Uterus (tissue), 4 donors: ENCODE data around the gene NEDD4L. TPM values are rescaled to one million over a fixed set of nuclear protein-coding genes. Genes with fewer than 3 reads are reported as not detected.
A peak's percentile ranks its signal among the peaks of the same experiment; 100 is the strongest.

Experiments
- DNase-seq, 2 donors: peaks; one replicate each; pipeline ENCODE4 v3.0.0-alpha.2; 2019 to 2020
- H3K27ac ChIP-seq, 2 donors: fragments of 200-600 bp; sonication (generic); 1 replicate in 1 of 2; 2 replicates in 1 of 2; pipeline ENCODE4 v1.5.1; 2016 to 2018
- H3K27me3 ChIP-seq, 2 donors: fragments of 200-600 bp; sonication (generic); one replicate each; pipeline ENCODE4 v1.5.1; 2018 to 2019; ENCODE audit warnings: control low read depth in 1 of 2
- H3K36me3 ChIP-seq, 2 donors: fragments of 200-600 bp; sonication (generic); one replicate each; pipeline ENCODE4 v1.5.1; 2019; ENCODE audit warnings: control low read depth in 1 of 2
- H3K4me1 ChIP-seq, 2 donors: fragments of 200-600 bp; sonication (generic); one replicate each; pipeline ENCODE4 v1.5.1; 2018 to 2019; ENCODE audit warnings: control low read depth in 1 of 2
- H3K4me3 ChIP-seq, 2 donors: fragments of 200-600 bp; sonication (generic); 1 replicate in 1 of 2; 2 replicates in 1 of 2; pipeline ENCODE4 v1.5.1; 2018 to 2019; ENCODE audit warnings: mild to moderate bottlenecking in 1 of 2
- H3K9me3 ChIP-seq, 2 donors: fragments of 200-600 bp; sonication (generic); one replicate each; pipeline ENCODE4 v1.5.1; 2019; ENCODE audit warnings: control low read depth in 1 of 2
- POLR2A ChIP-seq, 2 donors: fragments of 450-650 bp; IDR thresholded peaks; one replicate each; pipeline ENCODE4 v1.6.1; 2016; ENCODE audit warnings: antibody characterized with exemption in 2 of 2, mild to moderate bottlenecking in 1 of 2, moderate library complexity in 1 of 2
- intact Hi-C: fragments of 100-400 bp; cut with DNase I; formaldehyde crosslinking; loops from one replicate; pipeline ENCODE4 v1.15.1; 2023; ENCODE audit warnings: low total_unique reads
- total RNA-seq, 4 donors: library from RNA; depleted of rRNA in 3 of 4; stranded (reverse); fragments of >200 nt in 3 of 4; gene quantifications; one replicate each; pipeline versions ENCODE4 v1.1.0 to v1.2.4, GENCODE V29; 2014 to 2023
- TF ChIP-seq, protein P1 (sequence below), 4 experiments: fragments of 200-600 bp in 2 of 4; fragments of 450-650 bp in 2 of 4; sonication (generic) in 2 of 4; IDR thresholded peaks; one replicate each; pipeline ENCODE4 v1.5.1; 2016 to 2019; ENCODE audit warnings: antibody characterized with exemption in 4 of 4, mild to moderate bottlenecking in 2 of 4, moderate library complexity in 1 of 4
- donor health status: DM: yes; HTN: yes; CAD: no.

NEDD4L gene
- total RNA-seq, 4 donors from 2014 or later, result 6.2 to 45.9 (median 32.3) TPM

DNA sequence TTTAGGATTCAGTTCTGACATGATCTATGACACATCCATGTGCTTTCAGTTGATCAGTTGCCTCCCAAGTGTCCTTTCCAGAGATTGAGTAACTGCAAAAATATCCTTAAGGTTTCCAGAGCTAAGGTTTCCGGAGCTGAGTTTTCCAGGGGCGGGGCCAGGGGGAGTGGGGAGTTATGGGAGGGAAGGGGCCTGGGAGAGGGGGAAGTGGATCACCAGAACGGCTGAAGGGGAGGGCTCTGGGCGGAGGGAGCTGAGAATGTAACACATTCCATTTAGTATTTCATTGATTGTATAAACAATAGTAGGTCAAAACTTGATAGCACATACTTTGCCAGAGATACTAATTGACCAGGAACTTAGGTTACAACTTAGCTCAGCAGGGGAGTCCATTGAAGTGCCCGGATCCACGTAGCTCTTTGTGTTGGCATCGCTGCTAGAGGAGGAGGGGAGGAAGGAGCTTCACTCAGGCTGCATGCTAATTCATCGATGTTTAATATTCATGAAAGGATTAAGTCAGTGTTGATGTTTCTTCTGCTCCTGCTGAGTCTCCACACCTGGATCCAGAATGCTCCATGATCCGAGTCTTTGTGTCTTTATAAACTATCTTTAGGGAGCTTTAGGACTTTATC lies 295.1 kb downstream of the NEDD4L start:
- Histone ChIP-seq H3K27ac (no peak overlapping the region), H3K36me3 (no peaks in the 10 kb centered on the region), H3K9me3 (no peaks in the 10 kb centered on the region), H3K27me3 (no peaks in the 10 kb centered on the region), H3K4me1 (peaks cover 0 to 5% of the 10 kb centered on the region in 2 donors), H3K4me3 (no peak overlapping the region)
- TF ChIP-seq POLR2A (IDR thresholded peaks at IDR 0.05), result no peak
- TF ChIP-seq, protein P1, sequence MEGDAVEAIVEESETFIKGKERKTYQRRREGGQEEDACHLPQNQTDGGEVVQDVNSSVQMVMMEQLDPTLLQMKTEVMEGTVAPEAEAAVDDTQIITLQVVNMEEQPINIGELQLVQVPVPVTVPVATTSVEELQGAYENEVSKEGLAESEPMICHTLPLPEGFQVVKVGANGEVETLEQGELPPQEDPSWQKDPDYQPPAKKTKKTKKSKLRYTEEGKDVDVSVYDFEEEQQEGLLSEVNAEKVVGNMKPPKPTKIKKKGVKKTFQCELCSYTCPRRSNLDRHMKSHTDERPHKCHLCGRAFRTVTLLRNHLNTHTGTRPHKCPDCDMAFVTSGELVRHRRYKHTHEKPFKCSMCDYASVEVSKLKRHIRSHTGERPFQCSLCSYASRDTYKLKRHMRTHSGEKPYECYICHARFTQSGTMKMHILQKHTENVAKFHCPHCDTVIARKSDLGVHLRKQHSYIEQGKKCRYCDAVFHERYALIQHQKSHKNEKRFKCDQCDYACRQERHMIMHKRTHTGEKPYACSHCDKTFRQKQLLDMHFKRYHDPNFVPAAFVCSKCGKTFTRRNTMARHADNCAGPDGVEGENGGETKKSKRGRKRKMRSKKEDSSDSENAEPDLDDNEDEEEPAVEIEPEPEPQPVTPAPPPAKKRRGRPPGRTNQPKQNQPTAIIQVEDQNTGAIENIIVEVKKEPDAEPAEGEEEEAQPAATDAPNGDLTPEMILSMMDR (IDR thresholded peaks at IDR 0.05), result no peak
- DNase-seq, result no peak
- intact Hi-C loops, result no loop called here

DNA sequence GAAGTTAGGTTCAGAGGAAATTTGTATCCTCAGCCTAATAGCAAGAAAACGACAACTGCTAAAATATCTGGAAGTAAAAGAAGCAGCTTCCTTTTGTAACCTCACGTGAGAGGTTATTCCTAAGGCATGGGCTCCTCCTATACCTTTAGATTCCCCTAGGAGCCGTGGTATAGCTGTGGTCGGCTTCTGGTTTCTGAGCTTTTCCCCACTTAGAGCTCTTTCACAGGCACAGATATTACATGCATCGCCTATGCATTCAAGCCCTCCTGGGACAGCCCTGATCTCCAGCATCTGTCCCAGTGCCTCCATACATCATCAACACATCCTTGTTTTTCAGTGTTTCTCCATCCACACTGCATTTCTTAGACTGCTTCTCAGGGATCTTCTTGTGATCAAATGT lies 295.9 kb downstream of the NEDD4L start:
- no peak for DNase-seq
- H3K36me3 ChIP-seq, result no peaks in the 10 kb centered on the region
- no peak overlapping the region for H3K4me3 ChIP-seq
- H3K27ac ChIP-seq, result no peak overlapping the region
- TF ChIP-seq POLR2A (IDR thresholded peaks at IDR 0.05), result no peak
- TF ChIP-seq, protein P1 (IDR thresholded peaks at IDR 0.05), result no peak
- no peaks in the 10 kb centered on the region for H3K9me3 ChIP-seq
- peaks cover 0 to 5% of the 10 kb centered on the region in 2 donors for H3K4me1 ChIP-seq
- intact Hi-C loops, result no loop called here
- H3K27me3 ChIP-seq, result no peaks in the 10 kb centered on the region

DNA sequence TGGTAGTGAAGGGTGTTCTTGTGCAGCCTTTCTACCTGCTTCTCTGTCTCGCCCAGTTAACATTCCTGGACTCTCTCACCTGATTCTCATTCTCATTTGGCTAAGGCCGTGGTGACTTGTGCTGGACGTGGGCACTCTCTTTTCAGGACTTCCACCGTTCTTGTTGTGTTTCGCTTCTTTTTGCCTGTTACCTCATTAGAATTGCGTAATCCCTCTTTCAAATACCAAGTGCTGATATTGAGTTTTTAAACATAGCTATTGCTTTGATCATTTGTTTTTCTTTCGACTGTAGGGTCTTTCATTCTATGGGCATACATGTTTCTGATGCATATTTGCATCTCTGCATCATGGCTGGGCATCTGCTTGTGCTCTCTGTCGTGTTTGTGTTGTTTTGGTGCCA lies 297.9 kb downstream of the NEDD4L start:
- intact Hi-C loops, result no loop called here
- DNase-seq, result no peak
- Histone ChIP-seq H3K9me3 (no peaks in the 10 kb centered on the region), H3K27ac (no peak overlapping the region), H3K27me3 (no peaks in the 10 kb centered on the region), H3K4me1 (peaks cover 0 to 5% of the 10 kb centered on the region in 2 donors), H3K36me3 (no peaks in the 10 kb centered on the region), H3K4me3 (no peak overlapping the region)
- TF ChIP-seq, protein P1 (IDR thresholded peaks at IDR 0.05), result no peak
- no peak for TF ChIP-seq POLR2A (IDR thresholded peaks at IDR 0.05)

DNA sequence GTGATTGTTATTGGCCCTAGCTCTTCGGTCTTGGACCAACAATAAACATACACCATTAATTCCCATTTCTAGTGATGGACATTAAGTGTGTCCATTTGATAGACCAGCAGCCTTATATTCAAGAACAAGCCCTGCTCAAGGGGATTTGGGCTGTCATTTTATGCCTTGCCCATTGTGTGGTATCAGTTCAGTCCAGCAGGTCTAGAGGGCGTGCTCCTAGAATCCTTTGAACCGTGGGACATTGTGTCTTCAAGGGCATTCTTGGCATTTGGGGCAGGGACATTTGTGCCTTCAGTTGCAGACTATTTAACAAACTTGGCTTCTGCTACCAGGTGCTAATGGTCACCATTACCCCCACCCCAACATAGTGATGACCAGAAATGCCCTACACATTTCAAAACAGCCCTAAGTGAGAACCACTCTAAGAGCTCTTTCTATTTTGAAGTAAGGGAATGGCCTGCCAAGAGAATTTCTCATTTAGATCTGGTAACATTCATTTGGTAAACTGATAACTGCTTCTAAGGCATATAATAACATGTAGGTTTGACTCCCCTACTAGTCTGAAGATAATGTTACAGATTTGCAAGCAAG lies 300.1 kb downstream of the NEDD4L start:
- intact Hi-C loops, result no loop called here
- TF ChIP-seq, protein P1 (IDR thresholded peaks at IDR 0.05), result no peak
- no peak for TF ChIP-seq POLR2A (IDR thresholded peaks at IDR 0.05)
- Histone ChIP-seq H3K4me3 (no peak overlapping the region), H3K9me3 (no peaks in the 10 kb centered on the region), H3K36me3 (no peaks in the 10 kb centered on the region), H3K27ac (peak overlapping the region; percentile 41 to 63), H3K4me1 (no peaks in the 10 kb centered on the region), H3K27me3 (no peaks in the 10 kb centered on the region)
- DNase-seq, result no peak

DNA sequence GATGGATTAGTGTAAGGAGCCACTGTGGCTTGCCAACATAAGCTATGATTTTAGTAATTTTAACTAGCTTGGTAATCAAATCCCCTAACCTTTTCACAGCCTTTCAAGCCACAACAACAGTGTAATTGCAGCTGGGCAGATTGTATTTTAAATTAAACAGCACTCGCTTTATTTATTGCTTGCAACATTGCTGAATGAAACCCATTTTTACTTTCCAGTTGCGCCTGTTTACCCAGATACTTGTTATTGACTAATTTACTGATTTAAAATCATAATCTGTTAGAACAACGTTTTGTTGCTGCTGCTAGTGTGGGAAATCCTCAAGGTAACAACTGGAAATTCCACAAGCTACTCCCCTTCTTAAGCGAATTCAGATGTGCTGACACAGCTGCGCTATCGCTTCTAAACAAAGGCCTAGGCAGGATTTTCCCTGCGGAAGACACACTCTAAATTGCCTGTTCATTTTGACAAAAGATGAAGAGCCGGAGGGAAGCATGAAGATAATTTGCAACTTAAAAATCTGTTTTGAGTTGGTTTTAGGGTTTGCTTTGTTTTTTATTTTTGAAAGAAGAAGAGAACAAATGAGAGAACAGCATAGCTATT lies 300.9 kb downstream of the NEDD4L start:
- DNase-seq, result no peak
- intact Hi-C loops, result no loop called here
- H3K27ac ChIP-seq, result peak overlapping the region; percentile 41 to 63
- TF ChIP-seq, protein P1 (IDR thresholded peaks at IDR 0.05), result no peak
- TF ChIP-seq POLR2A (IDR thresholded peaks at IDR 0.05), result no peak
- no peaks in the 10 kb centered on the region for H3K9me3 ChIP-seq
- H3K4me3 ChIP-seq, result no peak overlapping the region
- no peaks in the 10 kb centered on the region for H3K36me3 ChIP-seq
- no peaks in the 10 kb centered on the region for H3K4me1 ChIP-seq
- no peaks in the 10 kb centered on the region for H3K27me3 ChIP-seq
